ENCODE data around the gene ANKRD29. TPM values are rescaled to one million over a fixed set of nuclear protein-coding genes. Genes with fewer than 3 reads are reported as not detected.

ANKRD29 gene
- polyA plus RNA-seq, 1 of the 3 experiments (the other 2 are of a cell fraction) = 8.2 TPM

- POLR2A ChIA-PET = no interaction called here
These were observed 26.7 kb downstream of the ANKRD29 start for GRCh38 chr18:23636071-23636399.

More at GRCh38 chr18:23636071-23636399, 26.7 kb downstream of the ANKRD29 start:
- H3K9me3 ChIP-seq = no peaks in the 10 kb centered on the region
- TF ChIP-seq POLR2AphosphoS5 (IDR thresholded peaks at IDR 0.05; ENCODE audit: low read depth, low read length) (no peak), YY1 (IDR thresholded peaks at IDR 0.05; ENCODE audit: low read depth) (no peak), ZBTB33 (IDR thresholded peaks at IDR 0.05; ENCODE audit: borderline replicate concordance, low read depth) (no peak), IRF3 (IDR thresholded peaks at IDR 0.05; ENCODE audit: low read depth, low read length) (no peak), MAX (IDR thresholded peaks at IDR 0.05; ENCODE audit: low read depth) (no peak), MXI1 (IDR thresholded peaks at IDR 0.05; ENCODE audit: low read depth, low read length) (no peak), TAF1 (IDR thresholded peaks at IDR 0.05; ENCODE audit: borderline replicate concordance, low read depth, low read length) (no peak), USF2 (IDR thresholded peaks at IDR 0.05; ENCODE audit: borderline replicate concordance, low read depth, low read length) (no peak), GATA2 (CRISPR knock-in tag; IDR thresholded peaks at IDR 0.05) (no peak), FOXM1 (IDR thresholded peaks at IDR 0.05; ENCODE audit: low read depth) (no peak), NFIC (IDR thresholded peaks at IDR 0.05; ENCODE audit: borderline replicate concordance) (no peak), NRF1 (IDR thresholded peaks at IDR 0.05; ENCODE audit: low read depth, low read length) (no peak), CTCF (IDR thresholded peaks at IDR 0.05) (no peak), PBX3 (IDR thresholded peaks at IDR 0.05) (no peak), FOXJ3 (CRISPR knock-in tag; IDR thresholded peaks at IDR 0.05) (no peak), TEAD4 (IDR thresholded peaks at IDR 0.05; ENCODE audit: borderline replicate concordance, insufficient read depth) (no peak), RCOR1 (IDR thresholded peaks at IDR 0.05; ENCODE audit: low read length) (no peak), RAD21 (IDR thresholded peaks at IDR 0.05; ENCODE audit: low read length) (no peak), EZH2phosphoT487 (IDR thresholded peaks at IDR 0.05; ENCODE audit: borderline replicate concordance, low read depth) (no peak), GABPA (IDR thresholded peaks at IDR 0.05; ENCODE audit: low read depth) (no peak)
- H3K9ac ChIP-seq = no peak overlapping the region
- no peaks in the 10 kb centered on the region for H3K79me2 ChIP-seq (ENCODE audit: insufficient read depth)
- no peaks in the 10 kb centered on the region for H4K20me1 ChIP-seq (ENCODE audit: insufficient read depth)
- no peak overlapping the region for H3K4me3 ChIP-seq (ENCODE audit: low read depth in 2 of 2, low read length in 1 of 2)
- H3F3A ChIP-seq (replicated peaks; ENCODE audit: insufficient read depth) = no peaks in the 10 kb centered on the region
- no peak overlapping the region for H3K4me2 ChIP-seq
- no peak for DNase-seq
- no peaks in the 10 kb centered on the region for H3K36me3 ChIP-seq (replicated peaks in 1 of 2; ENCODE audit: control insufficient read depth in 1 of 2, insufficient read depth in 2 of 2, low read length in 1 of 2)
- peaks cover 0 to 15% of the 10 kb centered on the region in 2 experiments; a peak in 2 of 4 replicates for H3K4me1 ChIP-seq (ENCODE audit: control insufficient read depth in 1 of 2, insufficient read depth in 2 of 2, low read depth in 1 of 2, low read length in 1 of 2)
- H3K9me2 ChIP-seq = no peaks in the 10 kb centered on the region
- H3K27me3 ChIP-seq (ENCODE audit: insufficient read depth) = no peaks in the 10 kb centered on the region
- no peak overlapping the region for H3K27ac ChIP-seq (ENCODE audit: low read depth in 2 of 2, low read length in 1 of 2)
- 97% methylated on average over 3 of the region's 3 CpGs for WGBS (ENCODE audit: low lambda C conversion rate)
- CTCF ChIA-PET = interaction anchor here (1.7 to 12.6 kb wide), 2 partner anchors 16 to 66 kb away, joined by 5 to 78 read pairs; no protein-coding TSS in a partner anchor
- H2AFZ ChIP-seq (ENCODE audit: low read depth) = no peak overlapping the region

All from SK-N-SH (cell line).